LNCaP clone FGC (cell line): ENCODE data around the gene CEBPB.

Source experiments
- DNase-seq: peaks from one replicate; pipeline ENCODE4 v3.0.0-alpha.2; 2011; ENCODE audit warnings: low read depth
- H3K4me3 ChIP-seq: 2 replicates; pipeline ENCODE4 v1.5.1; 2011; ENCODE audit warnings: mild to moderate bottlenecking, low read depth, low read length, control low read depth
- CTCF ChIP-seq: IDR thresholded peaks from 2 replicates; pipeline ENCODE4 v1.5.1; 2012; ENCODE audit warnings: mild to moderate bottlenecking; ENCODE audit not compliant: control insufficient read depth, insufficient read depth; ENCODE audit errors: extremely low read depth

Gene CEBPB

GRCh38 chr20:50240092-50240491 lies 49.5 kb downstream of the CEBPB start:
- no peak overlapping the region for H3K4me3 ChIP-seq
- no peak for DNase-seq
- no peak for TF ChIP-seq CTCF

- H3K4me3 ChIP-seq, result no peak overlapping the region
- TF ChIP-seq CTCF, result no peak
- DNase-seq, result no peak
These were observed 51.5 kb downstream of the CEBPB start for GRCh38 chr20:50242178-50242514.
